Stimulated activated CD4-positive, alpha-beta T cell treated with anti-CD3 and anti-CD28 coated beads, Interleukin-12 subunit alpha, Interleukin-12 subunit beta, amount 100 ng/mL, for 24 hours (primary cell): ENCODE results near the gene NUBP1.

Experiments used
- DNase-seq, 2 experiments: peaks; one replicate each; pipeline ENCODE4 v3.0.0-alpha.2; 2020; ENCODE audit warnings: low read depth in 2 of 2

NUBP1 gene

GRCh38 chr16:10806698-10807097 lies 63.1 kb downstream of the NUBP1 start:
- DNase-seq: no peak

GRCh38 chr16:10808218-10808617 lies 64.6 kb downstream of the NUBP1 start:
- no peak for DNase-seq

- no peak for DNase-seq
Measured at GRCh38 chr16:10808850-10809249, 65.2 kb downstream of the NUBP1 start.

GRCh38 chr16:10809706-10810105 lies 66.1 kb downstream of the NUBP1 start:
- no peak for DNase-seq

- no peak for DNase-seq
Measured at GRCh38 chr16:10812312-10813098, 68.9 kb downstream of the NUBP1 start.

- no peak for DNase-seq
Measured at GRCh38 chr16:10813099-10813455, 69.4 kb downstream of the NUBP1 start.

GRCh38 chr16:10817514-10817913 lies 73.9 kb downstream of the NUBP1 start:
- DNase-seq: no peak

- no peak for DNase-seq
Measured at GRCh38 chr16:10817963-10818941, 74.6 kb downstream of the NUBP1 start, which contains the start of gene TVP23A. Gene TVP23A (minus strand): TSS chr16:10818794. CDS start chr16:10818493, 301 bp downstream.
